ENCODE data around the gene MCOLN3.
"Not testable (repeated sequence)": the region's sequence is repeated elsewhere in the genome, so short reads cannot be mapped to it uniquely, and the experiment has no call there.

Gene MCOLN3

DNA sequence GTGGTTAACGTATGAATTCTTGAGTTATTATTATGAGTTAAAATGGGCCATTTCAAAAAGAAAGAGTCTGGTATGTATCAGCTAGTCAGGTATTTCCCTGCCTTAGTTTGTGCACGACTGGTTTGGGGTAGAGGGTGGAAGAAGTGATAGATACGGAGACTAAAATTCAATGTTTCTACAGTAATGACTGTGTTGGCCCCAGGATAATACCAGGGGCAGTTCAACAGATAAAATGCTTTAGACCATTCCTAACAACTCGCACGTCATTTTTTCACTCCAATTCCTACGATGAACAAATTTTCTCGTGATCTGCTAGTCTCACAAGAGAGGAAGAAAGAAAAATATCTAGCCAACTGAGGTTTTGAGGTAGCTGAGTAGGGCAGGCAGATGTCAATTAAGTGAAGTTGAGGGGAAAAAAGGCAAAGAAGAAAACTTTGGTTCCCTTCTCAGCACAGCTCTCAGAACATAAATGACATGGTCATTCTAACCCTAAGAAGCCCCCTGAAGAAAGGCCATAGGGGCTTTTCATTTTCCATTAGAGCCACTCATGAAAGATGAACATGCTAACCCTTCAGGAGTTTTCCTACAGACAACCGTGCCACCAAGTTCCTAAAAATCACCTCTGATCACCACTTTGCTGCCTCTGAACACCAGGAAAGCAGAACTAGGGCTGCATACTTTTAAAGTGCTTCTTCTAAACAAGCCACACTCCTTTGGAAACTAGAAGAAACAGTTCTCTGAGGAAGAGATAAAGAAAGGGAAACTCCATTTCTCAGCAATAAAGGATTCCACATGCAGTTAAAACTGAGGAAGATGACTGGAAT, 57.0 kb downstream of the MCOLN3 start:
- no peak for DNase-seq (ENCODE audit: low read depth)

DNA sequence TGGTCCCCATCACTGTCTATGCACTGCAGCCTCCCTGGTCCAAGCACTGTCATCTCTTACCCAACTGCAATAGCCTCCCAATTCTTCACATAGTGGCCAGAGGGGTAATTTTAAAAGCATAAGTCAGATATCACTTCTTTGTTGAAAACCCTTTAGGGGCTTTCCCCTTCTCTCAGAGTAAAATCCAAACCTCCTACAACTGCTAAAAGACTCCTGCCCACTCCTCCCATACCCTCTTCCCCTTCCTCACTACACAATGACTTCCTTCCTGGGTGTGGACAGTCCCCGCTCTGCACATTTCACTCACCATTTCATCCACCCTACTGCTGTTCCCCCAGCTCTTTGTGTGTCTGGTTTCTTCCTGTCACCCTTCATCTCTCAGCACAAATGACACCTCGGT, 59.7 kb downstream of the MCOLN3 start:
- no peak for DNase-seq (ENCODE audit: low read depth)

DNA sequence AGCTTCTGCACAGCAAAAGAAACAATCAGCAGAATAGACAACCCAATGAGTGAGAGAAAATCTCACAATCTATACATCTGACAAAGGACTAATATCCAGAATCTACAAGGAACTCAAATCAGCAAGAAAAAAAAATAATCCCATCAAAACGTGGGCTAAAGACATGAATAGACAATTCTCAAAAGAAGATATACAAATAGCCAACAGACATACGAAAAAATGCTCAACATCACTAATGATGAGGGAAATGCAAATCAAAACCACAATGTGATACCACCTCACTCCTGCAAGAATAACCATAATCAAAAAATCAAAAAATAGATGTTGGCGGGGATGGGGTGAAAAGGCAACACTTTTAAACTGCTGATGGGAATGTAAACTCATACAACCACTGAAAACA, 61.7 kb downstream of the MCOLN3 start:
- DNase-seq (ENCODE audit: low read depth) = not testable (repeated sequence)

DNA sequence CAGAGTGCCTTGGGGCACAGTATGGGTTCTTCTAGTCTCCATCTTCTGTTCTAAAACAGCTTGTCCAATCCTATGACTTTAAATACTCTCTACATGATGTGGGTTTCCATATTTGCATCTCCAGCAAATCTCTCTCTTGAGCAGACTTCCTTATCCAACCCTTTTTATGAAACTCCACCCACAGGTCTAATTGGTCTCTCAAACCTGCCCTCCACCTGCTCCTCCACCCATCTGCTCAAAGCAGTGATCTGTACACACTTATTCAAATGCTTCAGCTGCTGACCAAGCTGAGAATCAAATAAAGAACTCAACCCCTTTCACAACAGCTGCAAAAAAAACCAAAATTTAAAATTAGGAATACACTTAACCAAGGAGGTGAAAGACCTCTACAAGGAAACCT, 62.9 kb downstream of the MCOLN3 start:
- DNase-seq (ENCODE audit: low read depth) = no peak

DNA sequence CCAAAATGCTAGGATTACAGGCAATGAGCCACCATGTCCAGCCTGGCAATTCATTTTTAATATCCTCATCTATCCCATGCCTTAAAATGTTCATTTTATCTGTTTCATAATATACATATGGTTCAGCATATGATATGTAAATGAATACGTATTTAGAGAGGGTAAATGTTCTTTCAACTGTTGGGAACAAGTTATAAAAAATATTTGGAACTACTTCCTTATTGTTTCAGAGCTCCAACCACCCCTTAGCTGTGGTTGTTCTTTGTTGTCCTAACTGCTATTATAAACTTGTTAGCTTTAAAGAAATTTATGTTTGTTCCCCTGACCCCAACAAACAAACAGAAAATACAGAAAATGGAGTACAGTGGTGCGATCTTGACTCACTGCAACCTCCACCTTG, 65.9 kb downstream of the MCOLN3 start:
- DNase-seq (ENCODE audit: low read depth) = no peak

DNA sequence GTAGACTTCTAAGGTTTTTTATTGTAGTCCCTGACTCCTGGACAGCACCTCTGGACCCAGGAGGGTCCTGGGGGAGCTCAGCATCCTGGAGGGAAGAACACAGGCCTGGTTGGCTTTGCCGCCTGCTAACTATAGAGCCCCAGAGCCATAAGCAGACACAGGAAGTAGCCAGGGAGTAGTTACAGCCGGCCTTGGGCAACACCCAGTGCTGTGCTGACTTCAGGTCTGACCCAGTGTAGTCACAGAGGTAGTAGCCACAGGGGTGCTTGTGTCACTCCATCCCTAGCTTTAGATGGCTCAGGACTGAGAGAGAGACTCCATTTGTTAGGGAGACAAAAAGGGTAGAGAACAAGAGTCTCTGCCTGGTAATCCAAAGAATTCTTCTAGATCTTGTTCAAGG, 73.3 kb downstream of the MCOLN3 start:
- no peak for DNase-seq (ENCODE audit: low read depth)

DNA sequence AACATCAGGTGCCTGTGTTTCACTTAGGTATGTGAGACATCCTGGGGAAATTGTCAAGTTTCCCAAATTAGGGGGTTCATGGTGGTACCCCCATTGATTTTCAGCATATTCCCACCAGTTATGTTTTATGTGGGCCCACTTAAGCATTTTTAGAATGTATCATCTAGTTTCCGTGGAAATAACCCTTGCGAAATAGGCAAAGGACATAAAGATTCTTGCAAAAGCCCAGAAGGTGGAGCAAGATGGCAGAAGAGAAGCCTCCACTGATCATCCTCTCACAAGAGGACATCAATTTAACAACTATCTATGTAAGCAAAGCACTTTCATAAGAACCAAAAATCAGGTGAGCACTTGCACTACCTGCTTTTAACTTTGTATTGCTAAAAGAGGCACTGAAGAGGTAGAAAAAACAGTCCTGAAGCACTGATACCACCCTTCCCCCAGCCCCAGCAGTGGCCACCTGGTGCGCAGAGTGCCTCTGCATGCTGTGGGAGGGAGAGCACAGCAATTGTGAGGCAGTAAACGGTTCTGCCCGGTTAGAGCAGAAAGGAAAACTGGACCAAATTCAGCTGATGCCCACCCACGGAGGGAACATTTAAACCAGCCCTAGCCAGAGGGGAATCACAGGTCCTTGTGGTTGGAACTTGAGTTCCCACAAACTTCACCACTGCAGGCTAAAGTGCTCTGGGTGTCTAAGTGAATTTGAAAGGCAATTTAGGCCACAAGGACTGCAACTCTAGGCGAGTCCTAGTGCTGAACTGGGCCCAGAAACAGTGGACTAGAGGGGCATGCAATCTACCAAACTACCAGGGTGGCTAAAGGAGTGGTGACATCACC, 74.6 kb downstream of the MCOLN3 start:
- no peak for DNase-seq (ENCODE audit: low read depth)

DNA sequence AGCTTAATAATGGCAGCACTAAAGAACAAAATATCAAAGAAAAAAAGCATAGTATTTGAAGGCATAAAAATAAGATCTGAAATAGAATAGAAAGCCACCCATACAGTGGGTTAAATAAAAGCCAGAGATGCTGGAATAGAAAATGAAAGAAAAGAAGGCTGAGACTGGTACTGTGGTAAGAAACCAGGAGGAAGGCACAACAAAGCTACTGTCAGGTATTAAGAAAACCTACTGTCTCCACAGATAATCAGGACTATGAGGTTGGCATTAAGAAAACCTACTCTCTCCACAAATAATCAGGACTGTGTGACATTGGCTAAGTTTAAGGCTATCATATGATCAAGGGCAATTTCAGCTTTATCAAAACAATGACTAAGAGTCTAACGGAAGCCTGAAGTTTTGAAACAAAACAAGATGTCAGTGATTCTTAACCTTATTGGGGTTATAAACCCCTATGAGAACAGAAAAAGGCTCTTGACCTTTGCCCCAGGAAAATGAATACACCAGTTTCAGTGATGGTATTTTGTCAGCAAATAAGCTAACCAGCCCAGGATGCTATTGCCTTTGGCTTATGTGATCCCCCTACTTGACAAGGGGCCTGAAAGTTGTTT, 75.8 kb downstream of the MCOLN3 start:
- DNase-seq (ENCODE audit: low read depth) = no peak

DNA sequence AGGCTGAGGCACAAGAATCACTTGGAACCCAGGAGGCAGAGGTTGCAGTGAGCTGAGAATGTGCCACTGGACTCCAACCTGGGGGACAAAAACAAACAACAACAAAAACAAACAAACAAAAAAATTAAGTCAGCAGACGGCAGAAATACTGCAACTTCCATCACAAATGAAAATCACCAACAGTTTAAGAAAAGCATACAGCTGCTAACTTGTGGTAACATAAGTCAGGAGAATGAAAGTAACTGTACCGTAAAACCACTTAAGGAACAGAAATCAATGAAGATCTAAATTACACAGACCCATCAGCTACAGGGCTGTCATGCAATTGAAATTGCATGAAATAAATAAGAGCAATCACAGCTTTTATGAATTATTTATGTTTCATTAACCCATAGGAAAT, 76.3 kb downstream of the MCOLN3 start:
- no peak for DNase-seq (ENCODE audit: low read depth)

DNA sequence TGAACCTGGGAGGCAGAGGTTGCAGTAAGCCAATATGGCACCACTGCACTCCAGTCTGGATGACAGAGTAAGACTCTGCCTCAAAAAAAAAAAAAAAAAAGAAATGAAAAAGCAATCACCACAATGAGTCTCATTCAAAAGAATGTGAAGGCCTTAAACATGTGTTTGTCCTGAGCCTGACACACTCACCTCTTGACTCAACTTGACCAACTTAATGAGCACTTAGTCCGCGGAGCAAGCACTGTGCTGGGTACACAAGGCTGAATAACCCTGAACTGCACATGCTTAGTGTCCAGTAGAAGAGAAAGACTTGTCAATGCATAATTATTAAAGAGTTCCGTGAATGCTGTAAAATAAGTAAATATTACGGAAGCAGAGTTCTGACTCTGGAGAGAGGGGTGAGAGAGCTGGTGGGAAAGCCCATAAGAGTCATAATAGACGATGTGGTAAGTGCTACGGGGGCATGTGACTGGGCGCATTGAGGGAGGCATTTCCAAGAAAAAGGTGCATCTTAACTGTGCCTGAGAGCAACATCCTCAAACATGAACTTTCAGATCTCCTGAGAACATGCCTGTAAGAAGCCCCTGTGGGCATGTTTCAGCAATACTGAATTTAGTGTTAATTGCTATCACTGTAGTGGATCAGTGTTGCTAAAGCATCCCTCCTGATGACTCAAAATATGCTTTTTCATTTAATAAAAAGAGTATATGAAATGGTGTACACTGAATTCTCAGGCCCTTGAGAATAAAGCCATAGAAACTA, 78.6 kb downstream of the MCOLN3 start:
- no peak for DNase-seq (ENCODE audit: low read depth)

DNA sequence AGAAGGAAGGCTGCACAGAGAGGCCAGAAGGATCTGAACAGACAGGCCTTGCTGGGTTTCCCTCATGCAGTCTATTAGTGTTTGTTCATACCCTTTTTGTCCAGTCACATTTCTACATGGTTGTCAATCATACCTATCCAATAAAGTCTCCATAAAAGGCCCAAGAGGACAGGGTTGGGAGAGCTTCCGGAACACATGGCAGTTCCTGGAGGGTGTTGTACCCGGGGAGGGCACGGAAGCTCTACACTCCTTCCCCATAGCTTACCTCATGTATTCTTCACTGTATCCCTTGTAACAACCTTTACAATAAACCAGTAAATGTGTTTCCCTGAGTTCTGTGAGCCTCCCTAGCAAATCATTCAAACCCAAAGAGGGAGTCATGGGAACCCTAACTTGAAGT, 79.4 kb downstream of the MCOLN3 start:
- no peak for DNase-seq (ENCODE audit: low read depth)

DNA sequence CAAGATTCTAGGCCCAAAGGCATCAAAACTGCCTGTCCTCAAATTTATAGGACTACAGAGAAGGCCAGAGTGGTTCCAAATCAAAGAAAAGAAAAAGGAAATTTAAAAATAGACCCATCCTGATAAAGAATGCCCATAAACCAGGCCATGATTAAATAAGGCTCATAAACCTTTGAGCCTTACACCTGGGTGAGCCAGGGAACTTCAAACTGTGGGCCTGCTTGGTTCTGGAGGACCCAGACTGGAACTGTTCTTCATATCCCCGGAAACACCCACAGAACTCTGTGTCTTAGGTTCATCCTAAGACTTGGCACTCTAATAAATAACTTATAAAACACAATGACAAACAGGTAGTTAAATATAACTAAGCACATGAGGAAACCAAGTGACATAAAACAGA, 80.2 kb downstream of the MCOLN3 start:
- DNase-seq (ENCODE audit: low read depth) = no peak
